H1 (cell line): ENCODE measurements around the gene SEL1L2.

Experiments
- ATF3 ChIP-seq: IDR thresholded peaks from 2 replicates; pipeline ENCODE4 v1.6.1; 2011; ENCODE audit warnings: low read depth, mild to moderate bottlenecking, low read length; ENCODE audit not compliant: insufficient read depth
- CEBPB ChIP-seq: IDR thresholded peaks from 2 replicates; pipeline ENCODE4 v1.6.1; 2012; ENCODE audit warnings: low read depth, low read length
- CHD1 ChIP-seq: IDR thresholded peaks from 2 replicates; pipeline ENCODE4 v1.6.1; 2012; ENCODE audit warnings: low read depth, low read length, improper control_type of control experiment
- EZH2 ChIP-seq: fragments of 200-600 bp; sonication (generic); IDR thresholded peaks from 2 replicates; pipeline ENCODE4 v1.7.1; 2012; ENCODE audit warnings: low read depth, mild to moderate bottlenecking, moderate library complexity, low read length, inconsistent platforms; ENCODE audit not compliant: severe bottlenecking
- GABPA ChIP-seq: IDR thresholded peaks from 2 replicates; pipeline ENCODE4 v1.6.1; 2011; ENCODE audit warnings: mild to moderate bottlenecking, low read length, moderate library complexity, borderline replicate concordance; ENCODE audit not compliant: insufficient read depth
- HDAC6 ChIP-seq: IDR thresholded peaks from one replicate; pipeline ENCODE4 v1.7.1; 2012; ENCODE audit warnings: low read depth, mild to moderate bottlenecking, inconsistent platforms, low read length, moderate library complexity
- MAFK ChIP-seq: IDR thresholded peaks from 2 replicates; pipeline ENCODE4 v1.6.1; 2012; ENCODE audit warnings: low read depth, mild to moderate bottlenecking, improper control_type of control experiment, low read length
- POLR2A ChIP-seq, 2 experiments: IDR thresholded peaks; 1 replicate in 1 of 2; 2 replicates in 1 of 2; pipeline ENCODE4 v1.6.1; 2011; ENCODE audit warnings: low read depth in 2 of 2, low read length in 2 of 2, mild to moderate bottlenecking in 2 of 2; ENCODE audit errors: control extremely low read depth in 1 of 2
- POLR2AphosphoS5 ChIP-seq: IDR thresholded peaks from 2 replicates; pipeline ENCODE4 v1.6.1; 2011; ENCODE audit warnings: low read depth, low read length
- RNF2 ChIP-seq: fragments of 200-900, 300-1000 bp; sonication (generic); IDR thresholded peaks from 2 replicates; pipeline ENCODE4 v1.7.1; 2016; ENCODE audit warnings: borderline replicate concordance, low read depth, mild to moderate bottlenecking, antibody characterized with exemption, low read length; ENCODE audit not compliant: poor library complexity, severe bottlenecking; ENCODE audit errors: missing control alignments
- SRF ChIP-seq: IDR thresholded peaks from 2 replicates; pipeline ENCODE4 v1.6.1; 2011; ENCODE audit warnings: mild to moderate bottlenecking, low read depth, low read length, moderate library complexity
- TAF1 ChIP-seq: IDR thresholded peaks from 2 replicates; pipeline ENCODE4 v1.6.1; 2011; ENCODE audit warnings: mild to moderate bottlenecking, low read depth, low read length
- ZNF274 ChIP-seq: IDR thresholded peaks from 2 replicates; pipeline ENCODE4 v1.7.0; 2012; ENCODE audit warnings: low read length, borderline replicate concordance; ENCODE audit errors: extremely low read depth
- TF ChIP-seq, protein P1 (sequence below), 3 experiments: IDR thresholded peaks; 1 replicate in 2 of 3; 2 replicates in 1 of 3; pipeline versions ENCODE4 v1.5.1 to v1.6.1; 2011; ENCODE audit warnings: low read length in 3 of 3, mild to moderate bottlenecking in 3 of 3, inconsistent platforms in 2 of 3, low read depth in 1 of 3, moderate library complexity in 1 of 3; ENCODE audit not compliant: insufficient read depth in 1 of 3; ENCODE audit errors: control extremely low read depth in 1 of 3

GRCh38 chr20:13873831-13874230 is 116.6 kb downstream of the SEL1L2 start:
- TF ChIP-seq, protein P1, sequence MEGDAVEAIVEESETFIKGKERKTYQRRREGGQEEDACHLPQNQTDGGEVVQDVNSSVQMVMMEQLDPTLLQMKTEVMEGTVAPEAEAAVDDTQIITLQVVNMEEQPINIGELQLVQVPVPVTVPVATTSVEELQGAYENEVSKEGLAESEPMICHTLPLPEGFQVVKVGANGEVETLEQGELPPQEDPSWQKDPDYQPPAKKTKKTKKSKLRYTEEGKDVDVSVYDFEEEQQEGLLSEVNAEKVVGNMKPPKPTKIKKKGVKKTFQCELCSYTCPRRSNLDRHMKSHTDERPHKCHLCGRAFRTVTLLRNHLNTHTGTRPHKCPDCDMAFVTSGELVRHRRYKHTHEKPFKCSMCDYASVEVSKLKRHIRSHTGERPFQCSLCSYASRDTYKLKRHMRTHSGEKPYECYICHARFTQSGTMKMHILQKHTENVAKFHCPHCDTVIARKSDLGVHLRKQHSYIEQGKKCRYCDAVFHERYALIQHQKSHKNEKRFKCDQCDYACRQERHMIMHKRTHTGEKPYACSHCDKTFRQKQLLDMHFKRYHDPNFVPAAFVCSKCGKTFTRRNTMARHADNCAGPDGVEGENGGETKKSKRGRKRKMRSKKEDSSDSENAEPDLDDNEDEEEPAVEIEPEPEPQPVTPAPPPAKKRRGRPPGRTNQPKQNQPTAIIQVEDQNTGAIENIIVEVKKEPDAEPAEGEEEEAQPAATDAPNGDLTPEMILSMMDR (IDR thresholded peaks at IDR 0.05; ENCODE audit: control extremely low read depth in 1 of 3, insufficient read depth in 1 of 3, low read depth in 1 of 3, low read length in 3 of 3), result no peak
- TF ChIP-seq TAF1, result no peak
- no peak for TF ChIP-seq CHD1
- no peak for TF ChIP-seq HDAC6
- TF ChIP-seq EZH2, result no peak
- no peak for TF ChIP-seq POLR2A (IDR thresholded peaks at IDR 0.05; ENCODE audit: control extremely low read depth in 1 of 2, low read depth in 2 of 2, low read length in 2 of 2)
- TF ChIP-seq ZNF274, result no peak
- no peak for TF ChIP-seq ATF3
- no peak for TF ChIP-seq CEBPB
- no peak for TF ChIP-seq MAFK
- TF ChIP-seq SRF, result no peak
- TF ChIP-seq RNF2, result no peak
- no peak for TF ChIP-seq GABPA
- no peak for TF ChIP-seq POLR2AphosphoS5
